Psoas muscle (tissue), 8 donors: ENCODE measurements around the gene DRAM2. TPM values are rescaled to one million over a fixed set of nuclear protein-coding genes. Genes with fewer than 3 reads are reported as not detected.

Experiments
- ATAC-seq, 4 donors: fragments of 200-7000 bp; cut with Tn5 transposase; one replicate each; pipeline ENCODE4 v1.9.1; 2020; ENCODE audit warnings: moderate library complexity in 3 of 4, mild to moderate bottlenecking in 2 of 4
- DNase-seq, 2 donors: peaks; one replicate each; pipeline ENCODE4 v3.0.0-alpha.2; 2020
- H3K27ac ChIP-seq: fragments of 200-600 bp; one replicate; pipeline ENCODE4 v1.8.0; 2022
- H3K27me3 ChIP-seq, 3 donors: fragments of 200-600 bp in 1 of 3; one replicate each; pipeline versions ENCODE4 v1.6.1 to v1.8.0; 2013 to 2022; ENCODE audit warnings: low read length in 2 of 3, mild to moderate bottlenecking in 2 of 3, moderate library complexity in 1 of 3; ENCODE audit not compliant: insufficient read depth in 3 of 3
- H3K36me3 ChIP-seq, 2 donors: fragments of 200-600 bp in 1 of 2; one replicate each; pipeline versions ENCODE4 v1.6.1 to v1.8.0; 2013 to 2022; ENCODE audit warnings: low read depth in 1 of 2, mild to moderate bottlenecking in 1 of 2, moderate library complexity in 1 of 2; ENCODE audit not compliant: insufficient read depth in 1 of 2
- H3K4me1 ChIP-seq: fragments of 200-600 bp; one replicate; pipeline ENCODE4 v1.8.0; 2022
- H3K4me3 ChIP-seq: fragments of 200-600 bp; one replicate; pipeline ENCODE4 v1.8.0; 2022; ENCODE audit warnings: mild to moderate bottlenecking
- H3K9me3 ChIP-seq: fragments of 200-600 bp; one replicate; pipeline ENCODE4 v1.8.0; 2022
- WGBS, 3 donors: extraction: QIAGEN DNeasy Blood & Tissue Kit; methylation state at CpG; one replicate each; pipeline versions ENCODE4 v1.1.6 to v1.1.7; 2013; 5-methylcytosine and 5-hydroxymethylcytosine counted together
- intact Hi-C, 2 donors: fragments of 100-400 bp; cut with DNase I; formaldehyde crosslinking; loops; one replicate each; pipeline versions ENCODE4 v1.11.0 to v1.14.2; 2022
- polyA plus RNA-seq, 3 donors: library from polyadenylated mRNA; stranded (reverse); fragments of 200-250 nt; gene quantifications; one replicate each; pipeline ENCODE4 v1.2.3, GENCODE V29; 2013
- total RNA-seq, 4 donors: library from RNA; stranded (reverse); fragmentation: NEBNext Ultra II Directional in 2 of 4; extraction: Animal tissue kit (Norgen Biotek cat#: 25700) in 2 of 4; gene quantifications; one replicate each; pipeline versions ENCODE4 v1.2.1 to v1.2.4, GENCODE V29; 2021 to 2023
- TF ChIP-seq, protein P1 (sequence below): fragments of 200-600 bp; IDR thresholded peaks from one replicate; pipeline ENCODE4 v1.8.0; 2022; ENCODE audit warnings: antibody characterized with exemption
- donor health status: healthy with polysubstance abuse.
- donor health status: DM: no; HTN: no; CAD: no; lungs with moderate emphysema.
- donor health status: Bipolar disorder and iron deficiency.
- donor health status: healthy.
- donor health status: DM: yes; HTN: yes; CAD: no.
- donor health status: DM: no; HTN: no; CAD: no.
- donor health status: DM: no; HTN: no; CAD: no.
- donor health status: DM: yes; HTN: yes; CAD: no.

Gene DRAM2
- total and polyA plus RNA-seq, 7 donors = 19.2 to 41.0 (median 27.1) TPM

GRCh38 chr1:111127923-111128643, 11.8 kb downstream of the DRAM2 start:
- Histone ChIP-seq H3K27me3 (no peaks in the 10 kb centered on the region), H3K9me3 (no peaks in the 10 kb centered on the region), H3K36me3 (peaks cover 2 to 84% of the 10 kb centered on the region in 2 donors), H3K4me1 (no peaks in the 10 kb centered on the region), H3K4me3 (no peak overlapping the region), H3K27ac (no peak overlapping the region)
- no peak for DNase-seq
- TF ChIP-seq, protein P1, sequence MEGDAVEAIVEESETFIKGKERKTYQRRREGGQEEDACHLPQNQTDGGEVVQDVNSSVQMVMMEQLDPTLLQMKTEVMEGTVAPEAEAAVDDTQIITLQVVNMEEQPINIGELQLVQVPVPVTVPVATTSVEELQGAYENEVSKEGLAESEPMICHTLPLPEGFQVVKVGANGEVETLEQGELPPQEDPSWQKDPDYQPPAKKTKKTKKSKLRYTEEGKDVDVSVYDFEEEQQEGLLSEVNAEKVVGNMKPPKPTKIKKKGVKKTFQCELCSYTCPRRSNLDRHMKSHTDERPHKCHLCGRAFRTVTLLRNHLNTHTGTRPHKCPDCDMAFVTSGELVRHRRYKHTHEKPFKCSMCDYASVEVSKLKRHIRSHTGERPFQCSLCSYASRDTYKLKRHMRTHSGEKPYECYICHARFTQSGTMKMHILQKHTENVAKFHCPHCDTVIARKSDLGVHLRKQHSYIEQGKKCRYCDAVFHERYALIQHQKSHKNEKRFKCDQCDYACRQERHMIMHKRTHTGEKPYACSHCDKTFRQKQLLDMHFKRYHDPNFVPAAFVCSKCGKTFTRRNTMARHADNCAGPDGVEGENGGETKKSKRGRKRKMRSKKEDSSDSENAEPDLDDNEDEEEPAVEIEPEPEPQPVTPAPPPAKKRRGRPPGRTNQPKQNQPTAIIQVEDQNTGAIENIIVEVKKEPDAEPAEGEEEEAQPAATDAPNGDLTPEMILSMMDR = no peak
- no peak for ATAC-seq
- intact Hi-C loops = loop anchor here in 1 of 2 donors (10.0 kb wide), 1 partner anchor 47 kb away; no protein-coding TSS in a partner anchor
- 85 to 90% (median 87%) methylated on average over 3 of the region's 3 CpGs for WGBS, 3 donors

GRCh38 chr1:111126354-111126753, 13.5 kb downstream of the DRAM2 start:
- ATAC-seq (no peak), DNase-seq (no peak)
- Histone ChIP-seq H3K27me3 (no peaks in the 10 kb centered on the region), H3K27ac (no peak overlapping the region), H3K4me1 (no peaks in the 10 kb centered on the region), H3K9me3 (no peaks in the 10 kb centered on the region), H3K4me3 (no peak overlapping the region), H3K36me3 (peaks cover 8 to 88% of the 10 kb centered on the region in 2 donors)
- TF ChIP-seq, protein P1 = no peak
- 95 to 97% (median 97%) methylated on average over 1 of the region's 1 CpG for WGBS, 3 donors
- intact Hi-C loops = loop anchor here in 1 of 2 donors (10.0 kb wide), 1 partner anchor 48 kb away; no protein-coding TSS in a partner anchor

DNA sequence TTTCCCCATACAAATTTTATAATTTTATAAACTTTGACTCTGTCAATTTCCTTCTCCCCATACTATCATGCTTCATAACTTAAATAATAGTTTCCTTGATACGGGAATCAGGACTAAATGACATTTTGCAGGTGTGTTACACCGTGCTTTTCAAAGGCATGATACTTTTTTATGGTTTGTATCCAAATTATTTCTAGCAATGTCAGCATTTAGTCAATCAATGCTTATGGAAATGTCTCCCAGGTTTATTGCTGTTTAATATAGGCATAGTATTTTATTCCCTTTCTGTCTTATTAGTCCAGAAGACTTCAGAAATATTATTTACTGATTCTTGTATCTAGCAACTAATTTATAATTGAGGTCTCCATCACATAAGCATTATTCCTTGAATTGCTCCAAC, 23.4 kb downstream of the DRAM2 start:
- Histone ChIP-seq H3K9me3 (no peaks in the 10 kb centered on the region), H3K4me1 (no peaks in the 10 kb centered on the region), H3K36me3 (peaks cover 0 to 78% of the 10 kb centered on the region in 2 donors), H3K27ac (no peak overlapping the region), H3K4me3 (no peak overlapping the region), H3K27me3 (no peaks in the 10 kb centered on the region)
- WGBS, 3 donors = 93 to 97% (median 96%) methylated on average over 2 of the region's 2 CpGs
- DNase-seq (no peak), ATAC-seq (no peak)
- TF ChIP-seq, protein P1 = no peak
- intact Hi-C loops = no loop called here

DNA sequence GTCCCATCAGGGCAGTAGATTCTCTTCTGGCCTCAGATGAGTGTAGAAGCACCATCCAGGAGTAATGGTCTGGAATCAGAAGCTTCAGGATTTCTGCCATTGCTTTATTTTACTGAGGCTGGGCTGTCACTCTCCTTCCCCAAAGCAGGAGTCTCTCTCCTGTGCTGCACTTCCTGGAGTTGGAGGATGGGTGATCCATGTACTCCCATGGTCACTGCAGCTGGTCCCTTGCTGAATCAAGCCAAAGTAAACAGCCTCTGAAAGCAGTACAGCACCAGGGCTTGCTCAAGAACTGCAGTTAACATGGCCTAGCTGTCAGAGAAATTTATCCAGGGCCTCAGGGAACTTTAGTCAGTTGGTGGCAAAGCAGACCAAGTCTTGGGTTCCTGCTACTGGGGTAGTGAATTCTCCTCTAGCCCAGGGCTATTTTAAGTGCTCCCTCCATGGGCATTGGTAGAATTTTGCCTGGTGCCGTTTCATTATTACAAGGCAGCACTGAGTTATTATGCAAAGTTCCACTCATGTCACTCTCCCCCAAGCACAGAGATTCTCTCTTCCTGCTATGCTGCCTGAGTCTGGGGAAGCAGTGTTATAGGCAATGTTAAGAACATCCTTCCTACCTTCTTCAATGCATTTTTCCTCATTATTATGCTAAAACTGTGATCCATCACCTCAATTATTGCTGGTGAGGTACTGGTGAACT, 29.5 kb downstream of the DRAM2 start:
- Histone ChIP-seq H3K36me3 (peaks cover 3 to 23% of the 10 kb centered on the region in 2 donors), H3K4me3 (no peak overlapping the region), H3K27me3 (no peaks in the 10 kb centered on the region), H3K27ac (no peak overlapping the region), H3K4me1 (no peaks in the 10 kb centered on the region), H3K9me3 (peaks cover 8% of the 10 kb centered on the region)
- 95 to 96% (median 95%) methylated on average over 1 of the region's 1 CpG for WGBS, 3 donors
- DNase-seq (no peak), ATAC-seq (no peak)
- intact Hi-C loops = no loop called here
- TF ChIP-seq, protein P1 = no peak
